GM19023 (cell line): Measurements from ENCODE around the gene CDK6.

Experiments
- ATAC-seq: cut with Tn5 transposase; IDR thresholded peaks from one replicate; pipeline ENCODE4 v1.9.1; 2021; ENCODE audit warnings: mild to moderate bottlenecking, moderate library complexity; ENCODE audit not compliant: unreplicated experiment

CDK6 gene

GRCh38 chr7:92685136-92686042 is 151.0 kb downstream of the CDK6 start:
- no peak for ATAC-seq

GRCh38 chr7:92684274-92684673 is 152.1 kb downstream of the CDK6 start:
- no peak for ATAC-seq

GRCh38 chr7:92682903-92683539 is 153.4 kb downstream of the CDK6 start:
- ATAC-seq: no peak

GRCh38 chr7:92682330-92682729 is 154.0 kb downstream of the CDK6 start:
- no peak for ATAC-seq

GRCh38 chr7:92681633-92682032 is 154.7 kb downstream of the CDK6 start:
- ATAC-seq: no peak

- ATAC-seq: no peak
These were observed 155.9 kb downstream of the CDK6 start for GRCh38 chr7:92680442-92680841.

- ATAC-seq: no peak
These were observed 158.0 kb downstream of the CDK6 start for GRCh38 chr7:92678291-92678920.

GRCh38 chr7:92674379-92674778 is 162.0 kb downstream of the CDK6 start:
- no peak for ATAC-seq

GRCh38 chr7:92671505-92672169 is 164.7 kb downstream of the CDK6 start:
- no peak for ATAC-seq

GRCh38 chr7:92670204-92670851 is 166.0 kb downstream of the CDK6 start:
- no peak for ATAC-seq

GRCh38 chr7:92669616-92670165 is 166.7 kb downstream of the CDK6 start:
- ATAC-seq: no peak

- no peak for ATAC-seq
These were observed 167.8 kb downstream of the CDK6 start for GRCh38 chr7:92668564-92668963.

GRCh38 chr7:92667816-92668535 is 168.4 kb downstream of the CDK6 start:
- no peak for ATAC-seq

- ATAC-seq: no peak
These were observed 170.4 kb downstream of the CDK6 start for GRCh38 chr7:92665926-92666325.

GRCh38 chr7:92661651-92662050 is 174.7 kb downstream of the CDK6 start:
- ATAC-seq: no peak

GRCh38 chr7:92658671-92659070 is 177.7 kb downstream of the CDK6 start:
- no peak for ATAC-seq

- ATAC-seq: no peak
These were observed 179.0 kb downstream of the CDK6 start for GRCh38 chr7:92657391-92657790.

- no peak for ATAC-seq
These were observed 180.3 kb downstream of the CDK6 start for GRCh38 chr7:92656121-92656520.

- no peak for ATAC-seq
These were observed 181.0 kb downstream of the CDK6 start for GRCh38 chr7:92655346-92655884.

- ATAC-seq: no peak
These were observed 183.2 kb downstream of the CDK6 start for GRCh38 chr7:92653136-92653535.
